ENCODE data around the gene OOSP2.
"Not testable (repeated sequence)": the region's sequence is repeated elsewhere in the genome, so short reads cannot be mapped to it uniquely, and the experiment has no call there.

The OOSP2 gene

DNA sequence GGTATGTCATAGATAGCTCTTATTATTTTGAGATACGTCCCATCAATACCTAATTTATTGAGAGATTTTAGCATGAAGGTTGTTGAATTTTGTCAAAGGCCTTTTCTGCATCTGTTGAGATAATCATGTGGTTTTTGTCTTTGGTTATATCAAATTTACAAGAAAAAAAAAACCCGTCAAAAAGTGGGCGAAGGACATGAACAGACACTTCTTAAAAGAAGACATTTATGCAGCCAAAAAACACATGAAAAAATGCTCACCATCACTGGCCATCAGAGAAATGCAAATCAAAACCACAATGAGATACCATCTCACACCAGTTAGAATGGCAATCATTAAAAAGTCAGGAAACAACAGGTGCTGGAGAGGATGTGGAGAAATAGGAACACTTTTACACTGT is 10.6 kb downstream of the OOSP2 start:
- H4K20me1 ChIP-seq (ENCODE audit: insufficient read depth, low read length); H3K36me3 ChIP-seq (ENCODE audit: insufficient read depth, low read length); H3K27me3 ChIP-seq (ENCODE audit: insufficient read depth, low read length); H3K4me2 ChIP-seq (ENCODE audit: low read length); H3K4me1 ChIP-seq (ENCODE audit: insufficient read depth, low read length, severe bottlenecking); H2AFZ ChIP-seq (ENCODE audit: low read length); H3K9me3 ChIP-seq (ENCODE audit: low read length); H3K79me2 ChIP-seq (ENCODE audit: insufficient read depth, low read length); H3K9ac ChIP-seq (ENCODE audit: low read length); H3K9me2 ChIP-seq (ENCODE audit: low read depth, low read length); H3K4me3 ChIP-seq (ENCODE audit: low read depth, low read length, poor library complexity, severe bottlenecking); H3K27ac ChIP-seq (ENCODE audit: low read depth, low read length, poor library complexity, severe bottlenecking); H3F3A ChIP-seq (ENCODE audit: insufficient read depth, low read length): not testable (repeated sequence)

DNA sequence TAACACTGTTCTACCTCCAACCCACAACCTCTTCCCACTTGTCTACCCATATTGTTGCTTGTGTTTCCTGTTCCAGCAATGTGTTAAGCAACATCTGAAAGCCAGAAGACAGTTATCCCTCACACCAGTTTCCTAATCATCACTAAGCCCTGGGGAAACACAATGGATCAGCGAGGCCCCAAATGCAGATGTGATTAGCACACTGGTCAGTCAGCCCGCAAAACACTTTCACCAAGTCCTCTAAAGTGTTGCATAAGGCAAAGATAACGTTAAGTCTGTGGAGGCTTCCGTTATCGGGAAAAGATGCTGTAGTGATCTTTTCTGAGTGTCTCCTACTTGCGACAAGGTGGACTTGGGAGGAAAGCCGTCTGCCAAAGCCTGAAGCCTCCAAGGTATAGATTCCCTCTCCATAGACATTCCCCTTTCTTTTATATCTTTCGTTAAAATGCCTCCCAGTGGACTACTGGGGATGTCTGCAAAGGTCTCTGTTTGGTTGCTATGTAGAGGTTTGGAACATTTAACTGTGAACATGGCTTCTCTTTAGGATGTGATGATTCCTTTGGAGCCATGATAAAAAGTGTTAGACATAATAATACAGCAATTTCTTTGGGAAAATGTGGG is 16.2 kb downstream of the OOSP2 start, which contains the start of gene MS4A3:
TSS of gene MS4A3 (plus strand) at position 317 of the 621 bp plus-strand sequence. CDS start 4,496 bp downstream, outside the sequence.
- Histone ChIP-seq H3K4me2 (ENCODE audit: low read length) (no peak within 1 kb of the TSS), H3K36me3 (ENCODE audit: insufficient read depth, low read length) (no peaks in the 10 kb centered on the region), H3K9me3 (ENCODE audit: low read length) (no peaks in the 10 kb centered on the region), H3K4me3 (ENCODE audit: low read depth, low read length, poor library complexity, severe bottlenecking) (no peak within 1 kb of the TSS), H3K4me1 (ENCODE audit: insufficient read depth, low read length, severe bottlenecking) (no peaks in the 10 kb centered on the region), H4K20me1 (ENCODE audit: insufficient read depth, low read length) (no peaks in the 10 kb centered on the region), H3K27me3 (ENCODE audit: insufficient read depth, low read length) (no peaks in the 10 kb centered on the region), H3K79me2 (ENCODE audit: insufficient read depth, low read length) (no peaks in the 10 kb centered on the region), H3K27ac (ENCODE audit: low read depth, low read length, poor library complexity, severe bottlenecking) (no peak within 1 kb of the TSS), H3K9ac (ENCODE audit: low read length) (no peak within 1 kb of the TSS), H3F3A (ENCODE audit: insufficient read depth, low read length) (no peaks in the 10 kb centered on the region), H2AFZ (ENCODE audit: low read length) (no peak within 1 kb of the TSS), H3K9me2 (ENCODE audit: low read depth, low read length) (no peaks in the 10 kb centered on the region)
- TF ChIP-seq EZH2 (IDR thresholded peaks at IDR 0.05; ENCODE audit: borderline replicate concordance, low read length): no peak
- TF ChIP-seq, protein P1, sequence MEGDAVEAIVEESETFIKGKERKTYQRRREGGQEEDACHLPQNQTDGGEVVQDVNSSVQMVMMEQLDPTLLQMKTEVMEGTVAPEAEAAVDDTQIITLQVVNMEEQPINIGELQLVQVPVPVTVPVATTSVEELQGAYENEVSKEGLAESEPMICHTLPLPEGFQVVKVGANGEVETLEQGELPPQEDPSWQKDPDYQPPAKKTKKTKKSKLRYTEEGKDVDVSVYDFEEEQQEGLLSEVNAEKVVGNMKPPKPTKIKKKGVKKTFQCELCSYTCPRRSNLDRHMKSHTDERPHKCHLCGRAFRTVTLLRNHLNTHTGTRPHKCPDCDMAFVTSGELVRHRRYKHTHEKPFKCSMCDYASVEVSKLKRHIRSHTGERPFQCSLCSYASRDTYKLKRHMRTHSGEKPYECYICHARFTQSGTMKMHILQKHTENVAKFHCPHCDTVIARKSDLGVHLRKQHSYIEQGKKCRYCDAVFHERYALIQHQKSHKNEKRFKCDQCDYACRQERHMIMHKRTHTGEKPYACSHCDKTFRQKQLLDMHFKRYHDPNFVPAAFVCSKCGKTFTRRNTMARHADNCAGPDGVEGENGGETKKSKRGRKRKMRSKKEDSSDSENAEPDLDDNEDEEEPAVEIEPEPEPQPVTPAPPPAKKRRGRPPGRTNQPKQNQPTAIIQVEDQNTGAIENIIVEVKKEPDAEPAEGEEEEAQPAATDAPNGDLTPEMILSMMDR (IDR thresholded peaks at IDR 0.05; ENCODE audit: low read length): no peak

DNA sequence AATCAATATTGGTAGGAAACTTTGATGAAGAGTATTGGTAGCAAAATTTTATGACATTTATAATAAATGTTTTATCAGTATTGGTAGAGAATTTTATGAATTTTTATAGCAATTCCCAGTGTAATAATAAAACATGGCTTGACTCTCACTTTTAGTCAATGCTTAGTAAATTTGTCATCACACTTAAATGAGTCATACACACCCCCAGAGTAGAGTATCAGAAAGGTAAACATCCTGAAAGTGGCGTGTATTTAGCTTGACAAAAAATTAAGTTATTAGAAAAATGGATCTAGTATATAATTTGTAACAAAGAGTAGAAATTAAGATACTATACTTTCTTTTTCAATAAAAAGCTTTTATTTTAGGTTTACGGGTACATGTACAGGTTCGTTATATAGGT is 18.8 kb downstream of the OOSP2 start:
- Histone ChIP-seq H2AFZ (ENCODE audit: low read length) (no peak overlapping the region), H3F3A (ENCODE audit: insufficient read depth, low read length) (no peaks in the 10 kb centered on the region), H3K36me3 (ENCODE audit: insufficient read depth, low read length) (no peaks in the 10 kb centered on the region), H3K27ac (ENCODE audit: low read depth, low read length, poor library complexity, severe bottlenecking) (no peak overlapping the region), H3K27me3 (ENCODE audit: insufficient read depth, low read length) (no peaks in the 10 kb centered on the region), H3K9me2 (ENCODE audit: low read depth, low read length) (no peaks in the 10 kb centered on the region), H3K9me3 (ENCODE audit: low read length) (no peaks in the 10 kb centered on the region), H3K4me1 (ENCODE audit: insufficient read depth, low read length, severe bottlenecking) (no peaks in the 10 kb centered on the region), H3K4me3 (ENCODE audit: low read depth, low read length, poor library complexity, severe bottlenecking) (no peak overlapping the region), H3K4me2 (ENCODE audit: low read length) (no peak overlapping the region), H3K79me2 (ENCODE audit: insufficient read depth, low read length) (no peaks in the 10 kb centered on the region), H3K9ac (ENCODE audit: low read length) (no peak overlapping the region), H4K20me1 (ENCODE audit: insufficient read depth, low read length) (no peaks in the 10 kb centered on the region)
- no peak for TF ChIP-seq EZH2 (IDR thresholded peaks at IDR 0.05; ENCODE audit: borderline replicate concordance, low read length)
- TF ChIP-seq, protein P1 (IDR thresholded peaks at IDR 0.05; ENCODE audit: low read length): no peak

Measured in OCI-LY1 (cell line).